Stimulated activated CD4-positive, alpha-beta T cell treated with anti-CD3 and anti-CD28 coated beads, Interleukin-15, amount 100 ng/mL, for 24 hours (primary cell): ENCODE results near the gene ROMO1.

ENCODE experiments used
- DNase-seq: peaks from one replicate; pipeline ENCODE4 v3.0.0-alpha.2; 2020

The ROMO1 gene

GRCh38 chr20:35699127-35699956, at the start of gene ROMO1, which contains the start of gene NFS1:
TSS of gene ROMO1 (plus strand) at chr20:35699405. CDS start at chr20:35699633, 228 bp downstream.
TSS of gene NFS1 (minus strand) at chr20:35699352. CDS start at chr20:35699288, 64 bp downstream.
- DNase-seq, result peak; percentile 91

DNA sequence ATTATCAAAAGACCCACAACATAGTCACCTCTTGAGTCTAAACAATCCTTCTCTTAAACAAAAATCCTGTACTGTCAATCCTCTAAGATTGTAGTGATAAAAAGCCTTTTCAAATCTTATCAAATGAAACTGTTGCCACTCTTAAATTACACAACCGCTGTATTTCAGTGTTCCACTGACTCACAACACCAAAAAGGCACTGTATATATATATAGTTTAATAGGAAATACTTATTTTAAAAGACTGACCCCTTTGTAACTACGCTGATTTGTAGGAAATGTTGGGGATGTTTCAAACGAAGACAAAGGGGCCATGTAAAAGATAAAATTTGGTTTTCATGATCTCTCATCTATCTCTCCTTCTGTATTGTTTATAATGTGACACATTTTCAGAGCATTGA, 48.6 kb upstream of the ROMO1 start:
- no peak for DNase-seq

GRCh38 chr20:35651958-35652357, 47.2 kb upstream of the ROMO1 start:
- DNase-seq, result no peak

DNA sequence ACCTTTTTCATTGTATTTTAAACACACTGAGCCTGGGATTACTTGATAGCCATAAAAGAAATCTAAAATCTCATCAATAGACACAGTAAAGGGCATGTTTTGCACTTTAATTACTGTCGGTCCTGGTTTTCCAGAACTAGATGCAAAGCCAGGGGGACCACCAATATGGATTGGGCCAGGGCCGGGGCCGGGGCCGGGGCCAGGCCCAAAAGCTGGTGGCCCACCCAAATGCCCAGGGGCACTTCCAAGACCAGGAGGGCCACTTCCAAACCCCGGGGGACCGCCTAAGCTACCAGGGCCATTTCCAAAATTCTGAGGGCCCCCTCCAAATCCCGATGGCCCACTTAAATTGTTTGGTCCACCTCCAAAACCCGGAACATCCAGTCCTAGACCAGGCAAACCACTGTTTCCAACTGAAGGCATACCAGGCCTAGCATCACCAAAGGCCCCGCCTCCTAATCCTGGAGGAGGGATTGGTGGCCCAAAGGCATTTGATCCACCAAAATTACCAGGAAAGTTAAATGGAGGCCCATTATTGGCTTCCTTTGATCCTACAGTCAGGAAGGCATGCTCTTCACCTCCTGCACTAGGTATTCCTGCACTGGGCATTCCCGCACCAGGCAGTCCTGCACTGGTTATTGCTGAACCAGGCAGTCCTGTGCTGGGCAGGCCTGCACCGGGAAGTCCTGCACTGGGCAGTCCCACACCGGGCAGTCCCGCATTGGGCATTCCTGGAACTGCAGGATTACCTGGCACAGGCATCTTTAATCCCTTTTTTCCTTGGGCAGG, 46.4 kb upstream of the ROMO1 start:
- no peak for DNase-seq

- no peak for DNase-seq
These were observed 45.8 kb upstream of the ROMO1 start for GRCh38 chr20:35653430-35653734.

DNA sequence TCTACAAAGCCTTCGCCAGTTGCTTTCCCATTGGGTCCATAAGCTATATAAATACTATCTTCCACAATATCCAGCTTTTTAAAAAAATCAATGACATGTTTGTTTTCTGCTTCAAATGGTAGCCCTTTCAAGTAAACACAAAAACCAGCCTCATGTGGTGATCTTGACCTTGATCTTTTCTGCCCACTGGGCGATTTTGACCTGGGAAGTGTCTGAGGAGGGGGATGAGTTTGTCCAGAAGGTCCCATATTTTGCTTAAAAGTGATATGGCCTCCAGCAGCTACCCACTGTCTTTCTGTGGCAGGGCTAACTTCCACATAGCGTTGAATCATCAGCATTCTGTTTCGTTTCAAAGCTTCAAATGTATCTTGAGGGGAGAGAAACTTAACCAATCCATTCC, 45.3 kb upstream of the ROMO1 start:
- DNase-seq, result no peak

DNA sequence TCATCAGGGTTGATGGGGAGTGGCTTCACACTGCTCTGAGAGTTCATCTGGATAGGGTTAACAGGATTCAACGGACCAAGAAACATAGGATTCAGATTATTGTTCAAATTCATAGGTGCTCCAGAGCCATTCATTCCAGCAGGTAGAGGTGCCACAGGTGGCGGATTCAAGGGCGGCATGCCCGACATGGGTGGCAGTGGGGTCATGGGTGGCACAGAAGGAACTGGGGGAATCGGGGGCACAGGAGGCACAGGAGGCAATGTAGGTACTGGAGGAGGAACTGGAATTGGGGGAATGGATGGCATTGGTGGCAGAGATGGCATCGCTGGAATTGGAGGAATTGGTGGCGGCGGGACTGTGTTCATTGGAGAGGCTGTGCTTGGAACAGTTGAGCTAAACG, 44.8 kb upstream of the ROMO1 start:
- no peak for DNase-seq

DNA sequence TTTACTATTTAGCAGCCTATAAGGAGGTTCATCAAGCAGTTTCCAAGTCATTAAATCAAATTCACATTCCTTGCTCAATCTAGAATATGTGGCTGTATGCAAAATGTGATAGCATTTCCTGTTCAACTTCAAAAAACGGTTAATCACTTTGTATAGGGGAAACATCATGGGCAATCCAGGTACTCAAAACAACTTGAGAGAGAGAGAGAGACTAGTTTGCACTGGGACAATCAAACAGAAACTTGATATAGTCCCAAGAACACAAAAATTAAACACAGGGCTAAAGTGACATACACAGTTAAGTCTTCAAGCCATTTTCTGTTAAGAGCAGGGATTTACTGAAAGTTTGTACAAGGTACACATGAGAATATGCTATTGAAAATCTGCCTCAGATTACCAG, 41.9 kb upstream of the ROMO1 start:
- DNase-seq, result no peak

DNA sequence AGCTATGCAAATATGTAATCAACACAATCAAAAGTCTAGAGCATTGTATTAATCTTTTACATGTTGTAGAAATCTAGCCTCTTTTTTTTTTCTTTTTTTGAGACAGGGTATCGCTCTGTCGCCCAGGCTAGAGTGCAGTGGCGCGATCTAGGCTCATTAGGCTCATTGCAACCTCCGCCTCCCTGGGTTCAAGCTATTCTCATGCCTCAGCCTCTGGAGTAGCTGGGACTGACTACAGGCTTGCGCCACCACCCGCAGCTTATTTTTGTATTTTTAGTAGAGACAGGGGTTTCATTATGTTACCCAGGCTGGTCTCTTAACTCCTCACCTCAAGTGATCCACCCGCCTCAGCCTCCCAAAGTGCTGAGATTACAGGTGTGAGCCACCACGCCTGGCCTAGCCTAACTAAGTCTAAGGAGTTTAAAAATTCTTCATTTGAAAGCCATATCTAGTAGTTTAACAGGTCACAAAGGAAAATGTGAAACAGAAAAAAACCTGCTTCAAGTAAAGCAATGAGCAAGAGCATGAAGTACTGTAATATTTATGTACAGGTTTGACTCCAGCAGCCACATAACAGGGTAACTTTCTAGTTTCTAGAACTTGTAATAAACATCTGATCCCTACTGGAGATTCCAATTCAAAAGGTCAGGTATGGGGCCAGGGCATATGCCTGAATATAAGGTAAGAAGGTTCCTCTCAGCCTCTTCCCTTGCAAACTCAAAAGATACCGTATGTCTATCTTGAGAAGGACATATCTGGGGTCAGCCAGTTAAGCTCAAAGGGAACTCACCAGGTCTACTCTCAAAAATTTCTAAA, 38.9 kb upstream of the ROMO1 start:
- DNase-seq, result peak; percentile 52

GRCh38 chr20:35661053-35661452, 38.2 kb upstream of the ROMO1 start:
- DNase-seq, result no peak

GRCh38 chr20:35661908-35662307, 37.3 kb upstream of the ROMO1 start:
- no peak for DNase-seq

DNA sequence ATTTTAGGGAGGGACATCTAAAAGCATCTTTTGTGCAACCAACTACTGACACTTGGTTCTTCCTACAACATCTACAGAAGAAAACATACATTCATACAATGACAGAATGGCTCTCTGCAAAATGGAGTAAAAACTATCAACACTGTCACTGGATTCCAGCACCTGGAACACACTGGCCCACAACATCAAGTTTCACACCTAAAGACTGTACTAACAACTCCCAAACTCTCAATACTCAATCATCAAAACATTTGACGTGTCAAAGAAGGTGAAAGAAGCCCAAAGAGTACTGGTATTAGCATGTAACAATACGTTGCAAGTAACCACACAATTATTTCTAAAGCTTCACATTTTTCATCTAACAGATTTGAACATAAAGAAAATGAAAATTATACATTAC, 36.7 kb upstream of the ROMO1 start:
- peak; percentile 19 for DNase-seq

- peak; percentile 65 for DNase-seq
These were observed 35.4 kb upstream of the ROMO1 start for GRCh38 chr20:35663516-35664465.

GRCh38 chr20:35664466-35665206, 34.6 kb upstream of the ROMO1 start, which contains the start of the genes CPNE1 and RBM12:
TSS of gene CPNE1 (minus strand) at chr20:35664900. CDS start at chr20:35632923, 31,977 bp downstream.
TSS of gene RBM12 (minus strand) at chr20:35664900. CDS start at chr20:35655322, 9,578 bp downstream.
- peak; percentile 94 for DNase-seq

- DNase-seq, result no peak
These were observed 33.3 kb upstream of the ROMO1 start for GRCh38 chr20:35665949-35666288.

DNA sequence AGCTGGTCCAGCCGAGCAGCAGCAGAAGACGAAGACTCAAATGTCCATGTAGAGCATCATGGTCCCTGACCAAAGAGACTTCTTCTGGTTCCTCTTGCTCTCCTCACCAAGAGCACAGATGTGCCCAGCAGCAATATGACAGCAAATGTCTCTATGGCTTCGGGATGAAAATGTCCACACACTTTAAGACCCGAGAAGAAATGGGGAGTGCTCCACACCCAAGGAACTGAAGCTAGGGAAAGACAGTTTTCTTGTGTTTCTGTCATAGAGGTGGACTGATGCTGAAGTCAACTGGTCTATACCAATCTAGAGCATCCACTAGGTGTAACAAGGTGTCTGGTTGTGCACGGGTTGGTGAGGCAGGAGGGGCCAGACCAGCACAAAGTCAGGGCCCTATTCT, 30.0 kb upstream of the ROMO1 start:
- no peak for DNase-seq

- no peak for DNase-seq
These were observed 29.5 kb upstream of the ROMO1 start for GRCh38 chr20:35669681-35670080.

DNA sequence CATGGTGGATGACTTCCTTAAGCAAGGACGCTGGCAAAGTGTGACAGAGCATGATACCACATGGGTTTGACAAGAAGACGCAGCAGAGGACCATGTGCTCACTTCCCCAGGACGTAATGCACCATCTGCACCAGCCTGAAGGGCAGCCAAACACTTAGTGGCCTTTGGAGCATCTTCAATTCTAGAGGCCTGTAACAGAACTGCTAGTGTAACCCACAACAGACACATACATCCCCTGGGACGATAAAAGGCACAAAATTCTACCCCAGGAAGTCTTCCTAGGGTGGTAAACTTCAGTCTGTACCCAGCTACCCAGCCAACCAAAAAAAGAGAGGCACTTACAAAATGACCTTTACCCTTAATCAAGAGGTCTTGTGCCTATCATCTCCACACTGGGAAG, 25.3 kb upstream of the ROMO1 start:
- DNase-seq, result no peak

GRCh38 chr20:35674921-35675320, 24.3 kb upstream of the ROMO1 start:
- no peak for DNase-seq

DNA sequence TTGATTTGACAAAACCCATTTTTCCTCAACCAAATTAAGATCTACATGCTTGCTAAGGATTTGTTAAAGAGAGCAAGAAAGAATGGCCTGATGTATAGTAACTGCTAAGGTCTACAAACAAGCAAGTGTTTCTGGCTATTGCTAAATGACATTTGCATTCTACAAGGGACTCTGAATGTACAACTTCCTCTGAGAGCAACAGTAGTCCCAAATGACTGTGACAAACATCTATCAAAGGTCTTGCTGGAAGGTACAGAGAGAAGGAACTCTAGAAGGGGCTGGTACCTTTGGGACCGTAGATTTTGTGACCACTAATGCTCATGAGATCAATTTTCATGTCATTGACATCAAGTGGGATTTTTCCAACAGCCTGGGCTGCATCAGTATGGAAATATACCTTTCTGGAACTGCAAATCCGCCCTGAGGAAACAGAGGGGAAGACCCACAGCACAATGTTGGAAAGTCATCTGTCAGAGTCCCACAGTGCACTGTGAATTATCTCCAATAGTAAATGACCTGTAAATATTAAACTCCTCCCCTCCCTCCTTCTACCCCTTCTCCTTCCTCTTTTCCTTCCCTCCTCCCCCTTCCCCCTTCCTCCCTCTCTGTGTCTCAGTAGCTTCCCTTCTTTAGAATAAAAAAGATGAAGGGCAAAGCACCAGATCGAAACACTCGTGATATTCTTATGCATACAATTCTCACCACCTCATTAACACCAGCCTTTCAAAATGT, 18.6 kb upstream of the ROMO1 start:
- DNase-seq, result no peak

- DNase-seq, result no peak
These were observed 17.2 kb upstream of the ROMO1 start for GRCh38 chr20:35681960-35682359.
